Heart left ventricle (tissue), 13 donors: ENCODE results near the gene GTF2H4.

ENCODE experiments used
- POLR2A ChIP-seq, 2 donors: fragments of 450-650 bp; IDR thresholded peaks; one replicate each; pipeline ENCODE4 v1.6.1; 2017; ENCODE audit warnings: antibody characterized with exemption in 2 of 2, mild to moderate bottlenecking in 2 of 2, moderate library complexity in 2 of 2
- TF ChIP-seq, protein P1 (sequence below), 12 donors: fragments of 200-600 bp; sonication (generic) in 4 of 12; IDR thresholded peaks; one replicate each; pipeline versions ENCODE4 v1.5.0 to v1.8.0; 2018 to 2022; ENCODE audit warnings: antibody characterized with exemption in 12 of 12, mild to moderate bottlenecking in 5 of 12
- donor health status: ischemic (EF 13 %, LVEDD 7.1; RV severe dilation, severe dysfunction).
- donor health status: DM: no; HTN: yes; CAD: no.
- donor health status: DM: no; HTN: no; CAD: no.
- donor health status: ischemic (EF 25% LVEDD 6.9; RV normal size, moderate dysfunction).
- donor health status: ischemic (EF 25% LVEDD 5.7; RV mildly dilated, moderate dysfunction).
- donor health status: ischemic (EF 35%, LVEDD 5.7; RV mildly dilated, moderate dysfunction).
- donor health status: nonischemic (EF 11% LVEDD 7.7; RV severe dilation, severe dysfunction).
- donor health status: DM: yes; HTN: yes; CAD: no.
- donor health status: PGD.
- donor health status: ischemic (EF 29% LVEDD 5.4; RV normal size, mild dysfunction).
- donor health status: nonischemic (EF 23%, LVEDD 6.1; RV moderate dilation, normal function).

DNA sequence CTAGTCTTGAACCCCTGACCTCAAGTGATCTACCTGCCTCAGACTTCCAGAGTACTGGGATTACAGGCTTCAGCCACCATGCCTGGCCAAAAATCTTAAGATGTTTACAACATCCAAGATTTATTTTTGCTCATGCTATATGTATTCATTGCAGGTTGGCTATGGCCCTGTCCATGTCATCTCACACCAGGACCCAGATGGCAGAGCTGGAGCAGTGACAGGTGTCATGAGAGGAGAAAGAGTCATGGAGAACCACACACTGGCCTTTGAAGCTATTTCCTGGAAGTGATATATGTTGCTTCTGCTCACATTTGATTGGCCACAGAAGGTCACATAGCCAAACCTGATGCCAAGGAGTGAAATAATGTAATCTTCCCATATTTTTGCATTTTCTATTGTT lies 37.5 kb upstream of the GTF2H4 start:
- TF ChIP-seq, protein P1, sequence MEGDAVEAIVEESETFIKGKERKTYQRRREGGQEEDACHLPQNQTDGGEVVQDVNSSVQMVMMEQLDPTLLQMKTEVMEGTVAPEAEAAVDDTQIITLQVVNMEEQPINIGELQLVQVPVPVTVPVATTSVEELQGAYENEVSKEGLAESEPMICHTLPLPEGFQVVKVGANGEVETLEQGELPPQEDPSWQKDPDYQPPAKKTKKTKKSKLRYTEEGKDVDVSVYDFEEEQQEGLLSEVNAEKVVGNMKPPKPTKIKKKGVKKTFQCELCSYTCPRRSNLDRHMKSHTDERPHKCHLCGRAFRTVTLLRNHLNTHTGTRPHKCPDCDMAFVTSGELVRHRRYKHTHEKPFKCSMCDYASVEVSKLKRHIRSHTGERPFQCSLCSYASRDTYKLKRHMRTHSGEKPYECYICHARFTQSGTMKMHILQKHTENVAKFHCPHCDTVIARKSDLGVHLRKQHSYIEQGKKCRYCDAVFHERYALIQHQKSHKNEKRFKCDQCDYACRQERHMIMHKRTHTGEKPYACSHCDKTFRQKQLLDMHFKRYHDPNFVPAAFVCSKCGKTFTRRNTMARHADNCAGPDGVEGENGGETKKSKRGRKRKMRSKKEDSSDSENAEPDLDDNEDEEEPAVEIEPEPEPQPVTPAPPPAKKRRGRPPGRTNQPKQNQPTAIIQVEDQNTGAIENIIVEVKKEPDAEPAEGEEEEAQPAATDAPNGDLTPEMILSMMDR (IDR thresholded peaks at IDR 0.05) = no peak
- no peak for TF ChIP-seq POLR2A (IDR thresholded peaks at IDR 0.05)
